Measurements from ENCODE around the gene LTBP1. TPM values are rescaled to one million over a fixed set of nuclear protein-coding genes. Genes with fewer than 3 reads are reported as not detected.

LTBP1 gene
- total RNA-seq, 1 experiment from 2014 or later, result 2.2 TPM

GRCh38 chr2:33301355-33301754 lies 354.6 kb downstream of the LTBP1 start:
- ChIA-PET POLR2A (ENCODE audit: low non-redundant PET) (no interaction called here), CTCF (no interaction called here)
- Histone ChIP-seq H3K9me3 (ENCODE audit: low read depth, low read length, poor library complexity, severe bottlenecking) (no peaks in the 10 kb centered on the region), H3K27ac (ENCODE audit: low read depth, low read length, poor library complexity, severe bottlenecking) (no peak overlapping the region), H3K27me3 (replicated peaks; ENCODE audit: insufficient read depth, low read depth, low read length, poor library complexity) (no peaks in the 10 kb centered on the region), H3K36me3 (ENCODE audit: insufficient read depth, low read length, poor library complexity, severe bottlenecking) (no peaks in the 10 kb centered on the region), H3K4me1 (ENCODE audit: insufficient read depth, low read length, poor library complexity, severe bottlenecking) (no peaks in the 10 kb centered on the region), H3K4me3 (ENCODE audit: low read depth, low read length, poor library complexity, severe bottlenecking) (no peak overlapping the region)
- TF ChIP-seq, protein P1, sequence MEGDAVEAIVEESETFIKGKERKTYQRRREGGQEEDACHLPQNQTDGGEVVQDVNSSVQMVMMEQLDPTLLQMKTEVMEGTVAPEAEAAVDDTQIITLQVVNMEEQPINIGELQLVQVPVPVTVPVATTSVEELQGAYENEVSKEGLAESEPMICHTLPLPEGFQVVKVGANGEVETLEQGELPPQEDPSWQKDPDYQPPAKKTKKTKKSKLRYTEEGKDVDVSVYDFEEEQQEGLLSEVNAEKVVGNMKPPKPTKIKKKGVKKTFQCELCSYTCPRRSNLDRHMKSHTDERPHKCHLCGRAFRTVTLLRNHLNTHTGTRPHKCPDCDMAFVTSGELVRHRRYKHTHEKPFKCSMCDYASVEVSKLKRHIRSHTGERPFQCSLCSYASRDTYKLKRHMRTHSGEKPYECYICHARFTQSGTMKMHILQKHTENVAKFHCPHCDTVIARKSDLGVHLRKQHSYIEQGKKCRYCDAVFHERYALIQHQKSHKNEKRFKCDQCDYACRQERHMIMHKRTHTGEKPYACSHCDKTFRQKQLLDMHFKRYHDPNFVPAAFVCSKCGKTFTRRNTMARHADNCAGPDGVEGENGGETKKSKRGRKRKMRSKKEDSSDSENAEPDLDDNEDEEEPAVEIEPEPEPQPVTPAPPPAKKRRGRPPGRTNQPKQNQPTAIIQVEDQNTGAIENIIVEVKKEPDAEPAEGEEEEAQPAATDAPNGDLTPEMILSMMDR (conservative IDR thresholded peaks at IDR 0.05; ENCODE audit: low read depth, low read length), result no peak
- TF ChIP-seq EZH2 (IDR thresholded peaks at IDR 0.05; ENCODE audit: borderline replicate concordance, low read depth, low read length, poor library complexity, severe bottlenecking), result no peak
- BruUV-seq (replicated peaks), result no TSS peak
- intact Hi-C loops (cut with micrococcal nuclease; ENCODE audit: unreplicated experiment), result no loop called here
- no peak for DNase-seq (ENCODE audit: low spot score)

- no peak for TF ChIP-seq EZH2 (IDR thresholded peaks at IDR 0.05; ENCODE audit: borderline replicate concordance, low read depth, low read length, poor library complexity, severe bottlenecking)
- TF ChIP-seq, protein P1 (conservative IDR thresholded peaks at IDR 0.05; ENCODE audit: low read depth, low read length), result no peak
- no peaks in the 10 kb centered on the region for H3K36me3 ChIP-seq (ENCODE audit: insufficient read depth, low read length, poor library complexity, severe bottlenecking)
- no peak overlapping the region for H3K27ac ChIP-seq (ENCODE audit: low read depth, low read length, poor library complexity, severe bottlenecking)
- no peaks in the 10 kb centered on the region for H3K9me3 ChIP-seq (ENCODE audit: low read depth, low read length, poor library complexity, severe bottlenecking)
- no peak overlapping the region for H3K4me3 ChIP-seq (ENCODE audit: low read depth, low read length, poor library complexity, severe bottlenecking)
- POLR2A ChIA-PET (ENCODE audit: low non-redundant PET), result no interaction called here
- BruUV-seq (replicated peaks), result no TSS peak
- H3K27me3 ChIP-seq (replicated peaks; ENCODE audit: insufficient read depth, low read depth, low read length, poor library complexity), result no peaks in the 10 kb centered on the region
- no peak for DNase-seq (ENCODE audit: low spot score)
- H3K4me1 ChIP-seq (ENCODE audit: insufficient read depth, low read length, poor library complexity, severe bottlenecking), result no peaks in the 10 kb centered on the region
- CTCF ChIA-PET, result no interaction called here
- intact Hi-C loops (cut with micrococcal nuclease; ENCODE audit: unreplicated experiment), result no loop called here
Observed at GRCh38 chr2:33302348-33302747, 355.6 kb downstream of the LTBP1 start.

DNA sequence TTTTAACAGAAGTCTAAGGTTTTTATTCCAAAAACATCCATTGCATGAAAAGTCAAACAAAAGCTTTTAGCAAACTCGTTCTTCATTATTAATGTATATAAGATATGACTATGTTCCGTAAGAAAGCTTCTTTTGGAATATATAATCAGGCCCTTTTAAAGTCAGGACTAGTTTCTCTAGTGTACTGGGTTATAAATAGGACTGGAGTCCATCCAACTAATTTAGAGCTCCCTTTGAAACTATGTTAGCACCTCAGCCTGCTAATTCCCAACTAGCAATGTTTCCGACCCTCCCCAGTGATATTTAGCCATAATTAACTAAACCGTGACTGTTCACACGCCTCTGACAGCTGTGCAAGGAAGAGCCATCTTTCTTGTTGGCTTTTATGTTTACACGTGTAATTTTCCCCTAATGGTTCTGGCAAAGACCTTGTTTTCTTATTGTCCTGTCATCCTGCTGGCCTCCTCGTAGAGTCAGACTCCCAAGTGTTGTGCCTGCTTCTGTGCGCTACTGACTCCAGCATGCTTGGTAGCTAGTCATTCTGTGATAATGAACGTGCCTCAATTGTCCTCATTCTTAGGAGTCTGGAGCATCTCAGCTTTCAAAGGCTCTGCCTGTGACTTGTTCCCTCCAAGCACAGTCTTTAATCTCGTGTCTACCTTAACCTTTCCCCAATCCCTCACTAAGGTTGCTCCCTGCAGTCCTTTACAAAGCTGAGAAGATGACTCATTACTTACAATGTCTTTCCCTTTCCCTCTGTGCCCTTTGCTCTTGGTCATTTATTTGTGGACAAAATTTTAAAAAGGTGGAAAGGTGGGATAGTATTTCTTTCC lies 357.5 kb downstream of the LTBP1 start:
- no TSS peak for BruUV-seq (replicated peaks)
- Histone ChIP-seq H3K4me1 (ENCODE audit: insufficient read depth, low read length, poor library complexity, severe bottlenecking) (no peaks in the 10 kb centered on the region), H3K27ac (ENCODE audit: low read depth, low read length, poor library complexity, severe bottlenecking) (no peak overlapping the region), H3K9me3 (ENCODE audit: low read depth, low read length, poor library complexity, severe bottlenecking) (no peaks in the 10 kb centered on the region), H3K27me3 (replicated peaks; ENCODE audit: insufficient read depth, low read depth, low read length, poor library complexity) (no peaks in the 10 kb centered on the region), H3K36me3 (ENCODE audit: insufficient read depth, low read length, poor library complexity, severe bottlenecking) (no peaks in the 10 kb centered on the region), H3K4me3 (ENCODE audit: low read depth, low read length, poor library complexity, severe bottlenecking) (no peak overlapping the region)
- CTCF ChIA-PET, result no interaction called here
- intact Hi-C loops (cut with micrococcal nuclease; ENCODE audit: unreplicated experiment), result no loop called here
- TF ChIP-seq, protein P1 (conservative IDR thresholded peaks at IDR 0.05; ENCODE audit: low read depth, low read length), result no peak
- TF ChIP-seq EZH2 (IDR thresholded peaks at IDR 0.05; ENCODE audit: borderline replicate concordance, low read depth, low read length, poor library complexity, severe bottlenecking), result no peak
- POLR2A ChIA-PET (ENCODE audit: low non-redundant PET), result no interaction called here
- DNase-seq (ENCODE audit: low spot score), result no peak
